Immature natural killer cell (primary cell): Measurements from ENCODE around the gene IMPDH1. TPM values are rescaled to one million over a fixed set of nuclear protein-coding genes. Genes with fewer than 3 reads are reported as not detected.

ENCODE experiments used
- DNase-seq, 3 donors: peaks; one replicate each; pipeline ENCODE4 v3.0.0; 2022; ENCODE audit warnings: mixed read lengths in 1 of 3
- H3K27ac Mint-ChIP-seq, 6 donors: one replicate each; pipeline ENCODE4 v1.8.0; 2020; ENCODE audit warnings: mixed read lengths in 6 of 6, mild to moderate bottlenecking in 5 of 6, inconsistent platforms in 4 of 6, moderate library complexity in 3 of 6
- H3K27me3 Mint-ChIP-seq, 3 donors: one replicate each; pipeline ENCODE4 v1.8.0; 2020 to 2021; ENCODE audit warnings: low read depth in 3 of 3, mild to moderate bottlenecking in 3 of 3, mixed read lengths in 3 of 3, moderate library complexity in 3 of 3, inconsistent platforms in 1 of 3
- H3K36me3 Mint-ChIP-seq, 3 donors: one replicate each; pipeline ENCODE4 v1.8.0; 2020; ENCODE audit warnings: mixed read lengths in 3 of 3, inconsistent platforms in 2 of 3, mild to moderate bottlenecking in 2 of 3
- H3K4me1 Mint-ChIP-seq, 2 donors: one replicate each; pipeline ENCODE4 v1.8.0; 2020; ENCODE audit warnings: inconsistent platforms in 2 of 2, mild to moderate bottlenecking in 2 of 2, mixed read lengths in 2 of 2, moderate library complexity in 1 of 2
- H3K4me3 Mint-ChIP-seq, 5 donors: one replicate each; pipeline ENCODE4 v1.8.0; 2020; ENCODE audit warnings: mild to moderate bottlenecking in 5 of 5, mixed read lengths in 5 of 5, inconsistent platforms in 3 of 5, moderate library complexity in 3 of 5
- H3K9me3 Mint-ChIP-seq, 6 donors: one replicate each; pipeline ENCODE4 v1.8.0; 2020; ENCODE audit warnings: mild to moderate bottlenecking in 6 of 6, mixed read lengths in 6 of 6, inconsistent platforms in 4 of 6, moderate library complexity in 3 of 6
- polyA plus RNA-seq, 3 donors: library from polyadenylated mRNA; unstranded; fragments of 300-500 nt; fragmentation: Illumina TruSeq; gene quantifications; one replicate each; pipeline ENCODE4 v1.2.3, GENCODE V29; 2021

The IMPDH1 gene
- polyA plus RNA-seq, 3 donors from 2014 or later = 39.0 to 66.0 (median 53.3) TPM

DNA sequence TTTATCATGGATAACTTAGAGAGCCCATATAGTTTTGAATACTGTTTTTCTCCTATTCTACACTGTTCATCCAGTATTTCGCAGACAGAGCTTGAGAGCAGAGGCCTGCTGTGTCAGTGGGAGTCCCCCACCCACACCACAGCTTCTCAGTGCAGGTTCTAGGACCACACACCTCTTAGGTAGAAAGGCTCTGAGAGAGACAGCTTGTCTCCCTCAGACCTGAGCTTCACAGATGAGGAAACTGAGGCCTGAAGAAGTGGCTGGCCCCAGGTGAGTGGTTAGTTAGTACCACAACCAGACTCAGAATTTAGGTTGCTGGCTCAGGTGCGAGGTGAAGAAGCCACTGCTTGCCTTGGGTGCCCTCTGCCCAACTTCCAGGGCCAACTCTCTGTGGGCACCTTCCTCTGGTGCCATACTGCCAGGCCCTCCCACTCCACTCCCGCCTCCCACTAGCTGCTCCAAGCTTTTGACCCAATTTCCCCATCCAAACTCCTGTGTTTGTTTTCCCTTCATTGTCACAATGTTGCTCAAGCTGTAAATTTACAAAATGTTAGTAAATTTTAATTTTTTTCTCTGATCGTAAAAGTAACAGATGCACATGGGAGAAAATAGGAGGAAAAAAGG lies 38.3 kb upstream of the IMPDH1 start:
- Mint-ChIP-seq H3K36me3 (no peaks in the 10 kb centered on the region), H3K4me3 (no peak overlapping the region), H3K27ac (no peak overlapping the region), H3K27me3 (peaks cover 4 to 9% (median 6%) of the 10 kb centered on the region in 3 donors), H3K9me3 (no peaks in the 10 kb centered on the region), H3K4me1 (no peaks in the 10 kb centered on the region)
- DNase-seq = no peak

DNA sequence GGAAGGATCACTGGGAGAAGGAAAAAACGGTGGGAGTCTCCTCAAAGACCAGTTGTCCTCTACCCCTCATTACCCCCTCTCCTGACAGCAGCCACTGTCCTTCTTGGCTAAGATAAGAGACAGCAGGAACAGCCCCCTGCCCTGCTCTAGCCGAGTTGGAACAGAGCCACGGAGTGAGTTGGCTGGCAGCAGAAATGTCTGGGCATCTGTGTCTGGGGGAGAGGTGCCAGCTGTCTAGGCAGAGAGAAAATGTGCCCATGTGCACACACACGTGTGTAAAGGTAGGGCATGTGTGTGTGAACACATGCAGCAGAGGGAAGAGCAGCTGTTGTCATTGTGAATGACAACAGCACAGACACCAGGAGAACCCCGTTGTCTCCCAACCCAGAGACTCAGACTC lies 36.5 kb upstream of the IMPDH1 start:
- Mint-ChIP-seq H3K27ac (no peak overlapping the region), H3K4me3 (no peak overlapping the region), H3K9me3 (no peaks in the 10 kb centered on the region), H3K36me3 (no peaks in the 10 kb centered on the region), H3K4me1 (no peaks in the 10 kb centered on the region), H3K27me3 (peaks cover 0 to 6% (median 3%) of the 10 kb centered on the region in 3 donors)
- no peak for DNase-seq

DNA sequence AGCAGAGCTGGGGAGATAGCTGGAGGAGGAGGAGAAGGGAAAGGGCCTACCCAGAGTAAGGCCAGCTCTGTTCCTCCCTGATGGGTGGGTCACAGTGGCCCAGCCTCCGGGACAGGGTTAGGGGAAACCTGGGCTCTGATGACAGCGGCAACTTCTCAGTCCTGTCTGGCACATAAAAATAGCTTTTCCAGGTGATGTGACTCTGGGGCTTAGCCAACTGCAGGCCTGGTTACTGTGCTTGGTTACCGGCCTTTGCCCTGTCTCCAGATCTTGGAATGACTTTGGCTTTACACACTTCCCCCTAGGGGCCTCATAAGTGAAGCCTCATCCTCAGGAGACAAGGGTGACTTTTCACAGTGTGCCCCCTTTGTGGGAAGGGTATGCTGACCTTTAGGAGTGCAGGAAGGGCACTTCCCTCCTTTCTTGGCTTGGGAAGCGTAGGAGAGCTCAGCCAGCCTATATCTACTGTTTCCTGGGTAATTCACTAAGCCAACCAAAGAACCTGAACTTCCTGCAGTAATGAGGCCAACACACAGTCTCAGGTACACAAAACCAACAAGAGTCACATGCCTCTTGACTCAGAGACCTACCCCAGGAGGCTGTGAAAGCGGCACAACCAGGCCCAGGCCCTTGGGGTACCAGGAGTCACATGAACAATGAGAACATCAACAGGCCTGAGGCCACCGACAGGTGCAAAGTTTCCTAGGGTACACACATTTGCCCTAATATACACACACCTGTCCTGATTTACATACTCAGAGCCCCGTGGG lies 34.2 kb upstream of the IMPDH1 start:
- Mint-ChIP-seq H3K36me3 (no peaks in the 10 kb centered on the region), H3K27me3 (peaks cover 0 to 6% (median 3%) of the 10 kb centered on the region in 3 donors), H3K9me3 (no peaks in the 10 kb centered on the region), H3K4me1 (no peaks in the 10 kb centered on the region), H3K27ac (no peak overlapping the region), H3K4me3 (no peak overlapping the region)
- no peak for DNase-seq

DNA sequence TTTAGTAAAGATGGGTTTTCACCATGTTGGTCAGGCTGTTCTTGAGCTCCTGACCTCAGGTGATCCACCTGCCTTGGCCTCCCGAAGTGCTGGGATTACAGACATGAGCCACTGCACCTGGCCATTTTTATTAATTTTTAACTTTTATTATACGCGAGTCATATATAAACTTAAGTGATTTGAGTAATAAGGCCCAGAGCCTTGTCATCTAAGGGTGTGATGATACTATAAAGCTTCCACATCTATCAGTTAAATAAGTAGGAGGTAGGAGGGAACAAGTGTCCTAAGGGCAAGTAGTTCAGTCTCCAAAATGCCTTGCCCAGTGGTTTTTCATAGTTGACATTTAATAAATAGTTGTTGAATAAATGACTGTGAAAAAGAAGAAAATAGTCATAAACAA lies 32.6 kb upstream of the IMPDH1 start:
- DNase-seq = no peak
- H3K36me3 Mint-ChIP-seq = peaks cover 0 to 3% (median 0%) of the 10 kb centered on the region in 3 donors
- no peaks in the 10 kb centered on the region for H3K4me1 Mint-ChIP-seq
- no peak overlapping the region for H3K27ac Mint-ChIP-seq
- no peaks in the 10 kb centered on the region for H3K9me3 Mint-ChIP-seq
- peaks cover 0 to 3% (median 3%) of the 10 kb centered on the region in 3 donors for H3K27me3 Mint-ChIP-seq
- H3K4me3 Mint-ChIP-seq = no peak overlapping the region

DNA sequence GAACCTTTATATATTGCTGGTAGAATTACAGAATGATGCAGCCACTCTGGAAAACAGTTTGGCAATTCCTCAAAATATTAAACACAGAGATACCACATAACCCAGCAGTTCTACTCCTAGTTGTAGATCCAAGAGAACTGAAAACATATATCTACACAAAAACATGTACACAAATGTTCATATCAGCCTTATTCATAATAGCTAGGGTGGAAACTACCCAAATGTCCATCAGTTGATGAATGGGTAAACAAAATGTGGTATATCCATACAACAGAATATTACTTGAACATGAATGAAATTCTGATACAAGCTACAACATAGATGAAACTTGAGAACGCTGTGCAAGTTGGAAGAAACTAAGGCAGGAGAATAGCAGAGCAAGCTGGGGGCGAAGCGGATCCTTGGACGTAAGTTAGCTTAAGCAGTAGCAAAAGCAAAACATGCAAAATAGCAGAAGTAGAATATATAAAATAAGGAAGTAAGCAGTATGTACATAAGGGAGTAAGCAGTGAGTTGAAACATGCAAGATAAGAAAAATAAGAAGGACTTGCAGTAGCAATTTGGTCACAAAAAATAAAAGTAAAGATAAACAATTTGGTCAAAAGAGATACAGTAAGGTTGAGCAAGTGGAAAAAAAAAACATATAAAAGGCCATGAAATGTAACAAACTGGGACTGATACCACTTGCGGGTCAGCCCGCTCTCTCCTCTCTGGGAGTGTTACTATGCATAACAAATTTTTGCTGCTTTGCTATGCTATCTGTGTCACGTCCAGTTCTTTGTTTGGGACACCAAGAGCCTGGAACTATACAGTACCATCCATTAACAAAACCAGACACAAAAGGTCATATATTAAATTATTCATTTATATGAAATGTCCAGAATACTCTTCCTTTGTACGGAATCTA lies 27.9 kb upstream of the IMPDH1 start:
- Mint-ChIP-seq H3K27ac (no peak overlapping the region), H3K4me1 (no peaks in the 10 kb centered on the region), H3K4me3 (no peak overlapping the region), H3K27me3 (peaks cover 0 to 2% (median 1%) of the 10 kb centered on the region in 3 donors), H3K9me3 (no peaks in the 10 kb centered on the region), H3K36me3 (peaks cover 0 to 3% (median 0%) of the 10 kb centered on the region in 3 donors)
- DNase-seq = no peak

DNA sequence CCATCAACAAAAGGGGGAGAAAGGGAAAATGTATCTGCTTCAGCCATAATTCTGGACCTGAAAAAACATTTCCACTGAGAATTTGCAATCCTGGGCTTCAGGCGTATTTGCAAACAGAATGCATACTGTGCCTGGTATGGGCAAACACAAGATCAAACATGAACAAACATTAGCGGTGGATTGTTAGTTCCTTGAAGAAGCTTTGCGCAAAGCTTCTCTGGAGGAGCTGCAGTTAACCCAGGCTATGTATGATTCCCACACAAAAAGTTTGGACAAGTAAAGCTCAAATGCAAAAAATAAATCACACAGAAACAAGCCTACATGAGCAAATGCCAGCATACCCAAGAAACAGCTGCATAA lies 25.5 kb upstream of the IMPDH1 start:
- no peak for DNase-seq
- Mint-ChIP-seq H3K36me3 (peaks cover 0 to 3% (median 0%) of the 10 kb centered on the region in 3 donors), H3K27ac (no peak overlapping the region), H3K4me1 (no peaks in the 10 kb centered on the region), H3K27me3 (peaks cover 0 to 4% (median under 1%) of the 10 kb centered on the region in 3 donors), H3K4me3 (no peak overlapping the region), H3K9me3 (no peaks in the 10 kb centered on the region)

DNA sequence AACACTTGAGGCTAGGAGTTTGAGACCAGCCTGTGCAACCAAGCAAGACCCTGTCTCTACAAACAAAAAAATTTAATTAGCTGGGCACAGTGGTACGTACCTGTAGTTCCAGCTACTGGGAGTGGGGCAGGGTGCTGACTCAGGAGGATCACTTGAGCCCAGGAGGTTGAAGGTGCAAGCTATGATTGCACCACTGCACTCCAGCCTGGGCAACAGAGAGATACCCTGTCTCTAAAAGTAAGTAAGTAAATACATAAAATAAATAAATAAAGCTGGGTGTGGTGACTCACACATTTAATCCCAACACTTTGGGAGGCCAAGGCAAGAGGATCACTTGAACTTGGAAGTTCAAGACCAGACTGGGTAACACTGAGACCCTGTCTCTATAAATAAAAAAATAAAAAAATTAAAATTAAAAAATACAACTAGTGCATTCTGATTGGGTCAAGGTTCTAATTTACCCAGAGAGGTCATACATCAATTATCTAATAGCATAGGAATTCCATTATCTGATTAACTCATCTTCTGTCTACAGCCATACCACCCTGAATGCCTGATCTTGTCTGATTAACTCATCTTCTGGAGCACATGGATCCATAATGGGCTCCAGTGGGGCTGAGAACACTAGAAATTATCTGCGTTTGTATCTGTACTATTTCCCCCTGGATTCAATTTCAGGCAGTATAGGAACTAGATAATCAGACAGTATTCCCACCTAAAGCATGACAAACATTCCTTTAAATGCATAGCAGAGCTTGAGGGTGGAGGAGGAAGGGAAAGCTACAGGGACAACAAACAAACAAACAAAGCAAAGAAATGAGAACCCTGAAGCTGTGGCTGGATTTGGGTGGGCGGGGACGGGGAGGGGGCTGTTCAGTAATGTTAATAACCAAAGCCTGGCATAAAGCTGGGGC lies 24.9 kb upstream of the IMPDH1 start:
- no peak overlapping the region for H3K27ac Mint-ChIP-seq
- H3K36me3 Mint-ChIP-seq = peaks cover 0 to 3% (median 0%) of the 10 kb centered on the region in 3 donors
- no peaks in the 10 kb centered on the region for H3K9me3 Mint-ChIP-seq
- H3K4me3 Mint-ChIP-seq = no peak overlapping the region
- DNase-seq = no peak
- no peaks in the 10 kb centered on the region for H3K4me1 Mint-ChIP-seq
- H3K27me3 Mint-ChIP-seq = peaks cover under 1 to 4% (median under 1%) of the 10 kb centered on the region in 3 donors

DNA sequence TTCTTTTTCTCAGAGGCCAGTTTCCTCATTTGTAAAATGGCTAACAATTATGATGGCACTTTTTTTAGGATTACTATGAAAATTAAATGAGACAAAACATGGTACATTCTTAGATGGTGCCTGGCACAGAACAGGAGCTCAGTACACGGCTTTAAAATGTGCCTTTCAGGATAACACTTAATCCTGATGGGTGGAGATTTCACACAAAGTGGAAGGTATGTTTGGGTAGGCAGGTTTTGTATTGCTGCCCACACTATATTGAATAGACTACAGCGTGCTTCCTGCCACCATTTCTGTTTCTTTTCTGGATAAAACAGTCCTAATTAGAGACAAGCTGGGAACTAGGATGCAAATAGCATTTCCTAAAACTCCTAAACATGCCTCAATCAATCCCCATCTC lies 22.0 kb upstream of the IMPDH1 start:
- no peaks in the 10 kb centered on the region for H3K36me3 Mint-ChIP-seq
- DNase-seq = no peak
- H3K4me1 Mint-ChIP-seq = no peaks in the 10 kb centered on the region
- H3K27ac Mint-ChIP-seq = no peak overlapping the region
- peaks cover 2 to 11% (median 10%) of the 10 kb centered on the region in 3 donors for H3K27me3 Mint-ChIP-seq
- no peak overlapping the region for H3K4me3 Mint-ChIP-seq
- no peaks in the 10 kb centered on the region for H3K9me3 Mint-ChIP-seq

DNA sequence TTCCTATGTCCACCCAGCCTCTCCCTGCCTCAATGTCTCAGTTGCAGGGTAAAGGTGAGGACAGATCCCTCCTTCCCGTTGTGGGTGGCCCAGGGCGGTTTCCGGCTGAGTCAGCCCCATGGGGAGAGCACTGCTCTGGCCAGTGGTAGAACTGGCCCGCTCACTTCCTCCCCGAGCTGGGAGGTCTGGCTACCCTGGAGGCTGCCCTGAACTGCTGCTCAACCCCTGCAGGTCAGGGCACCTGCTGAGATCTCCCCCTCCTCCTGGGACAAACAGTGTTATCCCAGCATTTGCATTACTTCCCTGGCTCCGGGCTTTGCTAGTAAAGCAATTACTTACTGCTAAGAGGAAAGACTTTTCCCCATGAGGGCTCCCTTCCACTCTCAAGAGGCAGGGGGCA lies 21.4 kb upstream of the IMPDH1 start:
- Mint-ChIP-seq H3K36me3 (no peaks in the 10 kb centered on the region), H3K4me1 (no peaks in the 10 kb centered on the region)

DNA sequence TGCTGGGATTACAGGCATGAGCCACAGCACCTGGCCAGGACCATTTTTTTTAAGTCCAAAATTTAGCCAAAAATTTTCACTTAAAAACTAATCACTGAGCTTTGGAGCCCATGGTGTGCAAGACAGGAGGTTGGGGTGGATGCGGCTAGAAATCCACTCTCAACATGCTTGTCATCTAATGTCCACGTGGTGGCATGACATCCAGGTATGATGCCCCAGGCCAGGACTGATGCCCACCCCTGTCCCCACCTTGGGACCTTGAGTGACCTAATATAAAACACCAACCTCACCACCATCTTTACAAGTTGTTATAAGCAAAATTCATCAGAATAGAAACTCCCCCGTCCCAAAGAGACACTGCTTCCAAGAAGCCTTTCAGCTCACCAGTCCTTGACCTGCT lies 20.4 kb upstream of the IMPDH1 start:
- Mint-ChIP-seq H3K27me3 (peaks cover 2 to 11% (median 10%) of the 10 kb centered on the region in 3 donors), H3K9me3 (no peaks in the 10 kb centered on the region)

More for the DNA sequence above, 21.4 kb upstream of the IMPDH1 start:
- H3K4me3 Mint-ChIP-seq = no peak overlapping the region
- H3K9me3 Mint-ChIP-seq = no peaks in the 10 kb centered on the region
- peaks cover 2 to 11% (median 10%) of the 10 kb centered on the region in 3 donors for H3K27me3 Mint-ChIP-seq
- DNase-seq = no peak
- H3K27ac Mint-ChIP-seq = no peak overlapping the region

DNA sequence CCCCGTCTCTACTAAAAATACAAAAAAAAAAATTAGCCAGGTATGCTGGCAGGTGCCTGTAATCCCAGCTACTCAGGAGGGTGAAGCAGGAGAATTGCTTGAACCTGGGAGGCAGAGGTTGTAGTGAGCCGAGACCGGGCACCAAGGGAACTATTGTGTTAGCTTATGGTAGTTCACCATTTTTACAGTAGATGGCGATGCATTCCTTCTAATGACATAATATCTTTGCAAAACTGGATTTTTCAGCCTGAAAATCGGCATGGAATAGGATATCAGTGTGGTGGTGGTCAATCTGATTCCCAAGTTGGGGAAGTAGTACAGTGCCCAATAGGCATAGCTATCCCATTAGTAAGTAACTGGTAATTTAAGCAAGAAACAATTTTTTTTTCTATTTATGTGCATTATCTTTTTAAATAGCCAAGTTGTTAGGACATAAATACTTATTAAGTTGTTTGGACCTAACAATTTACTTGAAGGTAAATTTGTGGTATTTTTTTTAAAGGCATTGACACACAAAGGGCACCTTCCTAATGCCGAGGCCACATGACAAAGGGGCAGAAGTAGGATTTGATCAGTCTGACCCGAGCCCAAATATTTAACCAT lies 17.6 kb upstream of the IMPDH1 start:
- peak; percentile 45 to 54 (median 53) for DNase-seq
- no peak overlapping the region for H3K27ac Mint-ChIP-seq
- no peaks in the 10 kb centered on the region for H3K36me3 Mint-ChIP-seq
- peaks cover 16 to 17% of the 10 kb centered on the region in 2 donors for H3K4me1 Mint-ChIP-seq
- H3K27me3 Mint-ChIP-seq = peaks cover 2 to 15% (median 8%) of the 10 kb centered on the region in 3 donors
- H3K9me3 Mint-ChIP-seq = no peaks in the 10 kb centered on the region
- no peak overlapping the region for H3K4me3 Mint-ChIP-seq

More for the DNA sequence above, 20.4 kb upstream of the IMPDH1 start:
- Mint-ChIP-seq H3K27ac (no peak overlapping the region), H3K36me3 (no peaks in the 10 kb centered on the region), H3K4me3 (no peak overlapping the region), H3K4me1 (no peaks in the 10 kb centered on the region)
- DNase-seq = no peak

DNA sequence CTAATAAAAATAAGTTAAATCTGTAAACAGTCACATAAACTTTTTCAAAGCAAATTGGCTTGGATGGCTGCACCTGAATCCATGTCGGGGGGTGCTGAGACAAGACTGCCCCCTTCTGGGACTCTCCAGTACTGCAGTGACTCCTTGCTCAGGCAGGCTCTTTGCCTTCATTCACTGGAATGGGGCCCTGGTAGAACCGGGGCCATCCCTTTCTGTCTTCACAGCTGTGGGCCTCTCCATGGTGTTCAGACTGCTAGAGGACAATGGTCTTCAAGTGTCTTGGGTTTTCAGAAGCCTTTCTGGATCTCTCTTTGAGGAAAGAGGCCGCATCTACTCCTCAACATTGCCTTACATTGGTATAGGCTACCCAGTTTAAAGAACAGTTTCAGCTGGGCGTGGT lies 16.1 kb upstream of the IMPDH1 start:
- no peaks in the 10 kb centered on the region for H3K36me3 Mint-ChIP-seq
- DNase-seq = peak; percentile 63 to 73 (median 71)
- H3K9me3 Mint-ChIP-seq = no peaks in the 10 kb centered on the region
- no peak overlapping the region for H3K4me3 Mint-ChIP-seq
- peak overlapping the region in 1 of 6 donors; percentile 40 for H3K27ac Mint-ChIP-seq
- peaks cover 32 to 33% of the 10 kb centered on the region in 2 donors for H3K4me1 Mint-ChIP-seq
- H3K27me3 Mint-ChIP-seq = peaks cover 2 to 15% (median 6%) of the 10 kb centered on the region in 3 donors
